Sigmoid colon (tissue), 7 donors: ENCODE measurements around the gene GALNT18. TPM values are rescaled to one million over a fixed set of nuclear protein-coding genes. Genes with fewer than 3 reads are reported as not detected.

Source experiments
- DNase-seq: peaks from one replicate; pipeline ENCODE4 v3.0.0-alpha.2; 2019
- H3K27ac ChIP-seq, 4 donors: fragments of 200-600 bp; sonication (generic); one replicate each; pipeline ENCODE4 v1.5.1; 2016 to 2019; ENCODE audit warnings: mild to moderate bottlenecking in 1 of 4
- H3K27me3 ChIP-seq, 3 donors: fragments of 200-600 bp; sonication (generic); one replicate each; pipeline ENCODE4 v1.5.1; 2019; ENCODE audit warnings: mild to moderate bottlenecking in 1 of 3
- H3K36me3 ChIP-seq, 4 donors: fragments of 200-600 bp; sonication (generic); one replicate each; pipeline ENCODE4 v1.5.1; 2016 to 2019
- H3K4me1 ChIP-seq, 4 donors: fragments of 200-600 bp; sonication (generic); one replicate each; pipeline ENCODE4 v1.5.1; 2017 to 2019
- H3K4me3 ChIP-seq, 4 donors: fragments of 200-600 bp; sonication (generic); one replicate each; pipeline ENCODE4 v1.5.1; 2017 to 2019; ENCODE audit warnings: mild to moderate bottlenecking in 2 of 4, moderate library complexity in 1 of 4
- H3K9me3 ChIP-seq, 4 donors: fragments of 200-600 bp in 3 of 4; sonication (generic) in 3 of 4; one replicate each; pipeline versions ENCODE4 v1.5.1 to v1.6.1; 2013 to 2019
- CTCF ChIP-seq, 4 experiments: fragments of 450-650 bp in 3 of 4; fragments of 200-600 bp in 1 of 4; IDR thresholded peaks; one replicate each; pipeline ENCODE4 v1.5.1; 2016 to 2019; ENCODE audit warnings: antibody characterized with exemption in 4 of 4, mild to moderate bottlenecking in 3 of 4, moderate library complexity in 2 of 4
- EP300 ChIP-seq, 4 donors: sonication (generic); formaldehyde crosslinking; IDR thresholded peaks; one replicate each; pipeline ENCODE4 v1.6.1; 2017; ENCODE audit warnings: antibody characterized with exemption in 4 of 4
- POLR2A ChIP-seq, 2 donors: fragments of 450-650 bp; IDR thresholded peaks; one replicate each; pipeline ENCODE4 v1.6.1; 2016; ENCODE audit warnings: antibody characterized with exemption in 2 of 2, mild to moderate bottlenecking in 2 of 2, moderate library complexity in 2 of 2
- POLR2AphosphoS5 ChIP-seq, 4 donors: sonication (generic); formaldehyde crosslinking; IDR thresholded peaks; one replicate each; pipeline ENCODE4 v1.6.1; 2017; ENCODE audit warnings: antibody characterized with exemption in 4 of 4
- WGBS, 2 donors: extraction: QIAGEN DNeasy Blood & Tissue Kit; methylation state at CpG; one replicate each; pipeline ENCODE4 v1.1.7; 2013; 5-methylcytosine and 5-hydroxymethylcytosine counted together
- intact Hi-C: fragments of 100-400 bp; cut with DNase I; formaldehyde crosslinking; loops from one replicate; pipeline ENCODE4 v1.15.1; 2023
- polyA plus RNA-seq, 3 donors: library from polyadenylated mRNA; stranded (reverse); fragments of 200-250 nt; gene quantifications; one replicate each; pipeline ENCODE4 v1.2.3, GENCODE V29; 2013
- total RNA-seq, 4 donors: library from RNA; depleted of rRNA; stranded (reverse); fragments of >200 nt; gene quantifications; one replicate each; pipeline ENCODE4 v1.1.0, GENCODE V29; 2016
- donor health status: healthy with polysubstance abuse.
- donor health status: Bipolar disorder and iron deficiency.
- donor health status: healthy.

GALNT18 gene
- total and polyA plus RNA-seq, 7 donors: 0.92 to 48.6 (median 34.9) TPM

DNA sequence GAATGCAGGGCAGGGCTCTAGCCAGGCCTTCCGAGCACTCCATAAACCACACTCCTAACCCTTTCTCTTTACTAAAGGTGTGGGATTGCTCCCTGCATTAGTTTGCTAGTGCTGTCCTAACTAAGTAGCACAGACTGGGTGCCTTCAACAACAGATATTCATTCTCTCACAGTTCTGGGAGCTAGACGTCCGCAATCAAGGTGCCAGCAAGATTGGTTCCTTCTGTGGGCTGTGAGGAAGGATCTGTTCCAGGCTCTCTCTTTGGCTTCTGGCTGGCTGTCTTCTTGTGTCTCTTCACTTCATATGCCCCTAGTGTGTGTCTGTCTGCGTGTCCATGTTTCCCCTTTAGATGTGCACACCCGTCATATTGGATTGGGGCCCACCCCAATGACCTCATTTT, 59.8 kb downstream of the GALNT18 start:
- no peaks in the 10 kb centered on the region for H3K27me3 ChIP-seq
- WGBS, 2 donors: 94 to 96% methylated on average over 5 of the region's 5 CpGs
- no peaks in the 10 kb centered on the region for H3K9me3 ChIP-seq
- no peak overlapping the region for H3K4me3 ChIP-seq
- DNase-seq: no peak
- TF ChIP-seq EP300 (IDR thresholded peaks at IDR 0.05): no peak
- TF ChIP-seq CTCF (IDR thresholded peaks at IDR 0.05): no peak
- TF ChIP-seq POLR2A (IDR thresholded peaks at IDR 0.05): no peak
- no peak for TF ChIP-seq POLR2AphosphoS5 (IDR thresholded peaks at IDR 0.05)
- intact Hi-C loops: no loop called here
- peak overlapping the region in 1 of 4 donors; percentile 57 for H3K27ac ChIP-seq
- no peaks in the 10 kb centered on the region for H3K36me3 ChIP-seq
- H3K4me1 ChIP-seq: peaks cover 0 to 63% (median 35%) of the 10 kb centered on the region in 4 donors

- WGBS, 2 donors: 43 to 65% methylated on average over 2 of the region's 2 CpGs
- TF ChIP-seq EP300 (IDR thresholded peaks at IDR 0.05) (no peak), POLR2A (IDR thresholded peaks at IDR 0.05) (no peak), POLR2AphosphoS5 (IDR thresholded peaks at IDR 0.05) (no peak), CTCF (IDR thresholded peaks at IDR 0.05) (no peak)
- Histone ChIP-seq H3K36me3 (no peaks in the 10 kb centered on the region), H3K27me3 (no peaks in the 10 kb centered on the region), H3K4me3 (no peak overlapping the region), H3K9me3 (no peaks in the 10 kb centered on the region), H3K27ac (peak overlapping the region in 1 of 4 donors; percentile 22), H3K4me1 (peaks cover 0 to 58% (median 32%) of the 10 kb centered on the region in 4 donors)
- DNase-seq: no peak
- intact Hi-C loops: no loop called here
Observed at GRCh38 chr11:11558826-11559225, 63.0 kb downstream of the GALNT18 start.

DNA sequence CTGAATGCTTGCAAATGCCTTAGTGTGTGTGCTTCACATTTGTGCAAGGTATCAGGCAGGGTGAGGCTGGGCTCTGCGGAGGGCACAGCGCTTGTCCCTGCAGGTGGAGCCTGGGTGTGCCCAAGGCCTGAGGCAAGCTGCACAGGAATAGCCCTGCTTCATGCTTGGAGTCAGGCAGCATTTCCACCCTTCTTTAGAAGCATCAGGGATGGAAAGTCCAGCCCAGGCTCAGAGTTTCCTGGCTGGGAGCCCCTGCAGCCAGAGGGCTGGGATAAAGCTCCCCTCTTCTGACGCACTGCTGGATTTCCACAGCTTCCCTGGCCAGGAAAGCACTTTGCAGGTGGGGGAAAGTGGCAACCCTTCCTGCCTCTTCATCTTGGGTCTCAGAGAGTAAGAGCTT, 63.4 kb downstream of the GALNT18 start:
- TF ChIP-seq CTCF (IDR thresholded peaks at IDR 0.05): peak in 1 of 4 experiments; percentile 13
- no peak for TF ChIP-seq POLR2AphosphoS5 (IDR thresholded peaks at IDR 0.05)
- TF ChIP-seq POLR2A (IDR thresholded peaks at IDR 0.05): no peak
- no peak for TF ChIP-seq EP300 (IDR thresholded peaks at IDR 0.05)
- no peaks in the 10 kb centered on the region for H3K36me3 ChIP-seq
- WGBS, 2 donors: 44 to 76% methylated on average over 3 of the region's 3 CpGs
- H3K4me1 ChIP-seq: peaks cover 0 to 55% (median 28%) of the 10 kb centered on the region in 4 donors
- H3K27ac ChIP-seq: peak overlapping the region in 1 of 4 donors; percentile 22
- no peaks in the 10 kb centered on the region for H3K9me3 ChIP-seq
- no peak for DNase-seq
- intact Hi-C loops: no loop called here
- H3K4me3 ChIP-seq: no peak overlapping the region
- H3K27me3 ChIP-seq: no peaks in the 10 kb centered on the region

DNA sequence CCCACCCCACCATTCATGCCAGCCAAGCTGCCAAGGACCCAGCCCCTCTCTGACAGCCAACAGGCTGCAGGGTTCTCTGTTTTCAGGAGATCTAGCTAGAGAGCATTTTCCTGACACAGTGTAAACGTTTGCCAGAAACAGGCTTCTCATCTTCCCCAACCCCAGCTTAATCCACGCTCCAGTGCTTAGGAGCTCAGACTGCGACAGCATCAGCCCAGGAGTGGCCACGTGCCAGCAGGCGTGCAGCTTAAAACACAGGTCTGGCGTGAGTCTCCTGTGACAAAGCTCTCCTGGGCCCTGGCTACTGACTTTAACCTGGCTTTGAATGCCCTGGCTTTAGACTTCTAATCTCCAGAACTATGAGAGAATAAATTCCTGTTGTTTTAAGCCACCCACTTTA, 66.6 kb downstream of the GALNT18 start:
- peak in 2 of 4 donors; percentile 11 to 12 for TF ChIP-seq POLR2AphosphoS5 (IDR thresholded peaks at IDR 0.05)
- TF ChIP-seq POLR2A (IDR thresholded peaks at IDR 0.05): no peak
- Histone ChIP-seq H3K36me3 (no peaks in the 10 kb centered on the region), H3K4me1 (peaks cover 0 to 36% (median 17%) of the 10 kb centered on the region in 4 donors), H3K27me3 (no peaks in the 10 kb centered on the region), H3K27ac (peak overlapping the region in 2 of 4 donors; percentile 18 to 57), H3K9me3 (no peaks in the 10 kb centered on the region), H3K4me3 (no peak overlapping the region)
- DNase-seq: peak; percentile 87
- intact Hi-C loops: no loop called here
- 67 to 75% methylated on average over 6 of the region's 6 CpGs for WGBS, 2 donors

- no peak overlapping the region for H3K4me3 ChIP-seq
- H3K36me3 ChIP-seq: no peaks in the 10 kb centered on the region
- H3K9me3 ChIP-seq: no peaks in the 10 kb centered on the region
- H3K27me3 ChIP-seq: no peaks in the 10 kb centered on the region
- whole genome bisulfite sequencing, 2 donors: 76% methylated on average over 10 of the region's 10 CpGs
- H3K27ac ChIP-seq: no peak overlapping the region
- peaks cover 0 to 40% (median 26%) of the 10 kb centered on the region in 4 donors for H3K4me1 ChIP-seq
- DNase-seq: no peak
- no peak for TF ChIP-seq POLR2A (IDR thresholded peaks at IDR 0.05)
- TF ChIP-seq CTCF (IDR thresholded peaks at IDR 0.05): no peak
- TF ChIP-seq POLR2AphosphoS5 (IDR thresholded peaks at IDR 0.05): no peak
- intact Hi-C loops: no loop called here
Observed at GRCh38 chr11:11553573-11553972, 68.2 kb downstream of the GALNT18 start.
